ENCODE results near the gene UNC5A.

Gene UNC5A

DNA sequence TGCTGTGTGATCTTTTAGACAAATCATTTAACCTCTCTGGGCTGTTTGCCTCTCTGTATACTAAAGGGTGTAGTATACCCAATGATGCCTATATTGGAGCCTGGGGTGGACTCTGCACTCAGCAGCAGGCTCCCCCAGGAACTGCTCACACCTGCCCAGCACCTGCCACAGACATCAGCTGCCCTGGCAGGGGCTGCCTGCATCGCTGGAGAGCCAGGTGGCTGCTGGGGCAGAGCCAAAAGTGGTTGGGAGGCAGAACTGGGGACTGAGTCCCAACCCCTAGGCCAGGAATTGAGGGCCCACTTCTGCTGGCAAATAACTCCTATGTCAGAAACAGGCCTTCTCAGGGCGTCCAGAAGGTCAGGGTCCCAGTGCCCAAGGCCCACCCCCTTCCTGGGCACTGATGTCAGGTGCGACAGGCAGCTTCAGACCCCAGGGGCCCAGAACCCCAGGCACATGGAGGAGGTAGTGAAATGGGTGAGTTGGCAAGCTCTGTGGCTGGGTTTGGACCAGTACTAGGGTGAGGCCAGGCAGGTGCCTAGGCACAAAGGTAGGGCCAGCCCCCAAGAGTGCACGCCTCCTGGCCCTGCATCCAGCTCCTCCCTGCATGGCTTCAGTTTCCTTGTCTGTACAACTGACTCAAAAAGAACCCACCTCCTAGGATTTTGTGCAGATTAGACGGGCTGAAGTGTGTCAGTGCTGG lies 5.8 kb downstream of the UNC5A start:
- no peak for ATAC-seq (ENCODE audit: insufficient read depth, low read depth)
- TF ChIP-seq EZH2 (IDR thresholded peaks at IDR 0.05; ENCODE audit: borderline replicate concordance, low read depth, low read length, severe bottlenecking) = no peak
- TF ChIP-seq, protein P1, sequence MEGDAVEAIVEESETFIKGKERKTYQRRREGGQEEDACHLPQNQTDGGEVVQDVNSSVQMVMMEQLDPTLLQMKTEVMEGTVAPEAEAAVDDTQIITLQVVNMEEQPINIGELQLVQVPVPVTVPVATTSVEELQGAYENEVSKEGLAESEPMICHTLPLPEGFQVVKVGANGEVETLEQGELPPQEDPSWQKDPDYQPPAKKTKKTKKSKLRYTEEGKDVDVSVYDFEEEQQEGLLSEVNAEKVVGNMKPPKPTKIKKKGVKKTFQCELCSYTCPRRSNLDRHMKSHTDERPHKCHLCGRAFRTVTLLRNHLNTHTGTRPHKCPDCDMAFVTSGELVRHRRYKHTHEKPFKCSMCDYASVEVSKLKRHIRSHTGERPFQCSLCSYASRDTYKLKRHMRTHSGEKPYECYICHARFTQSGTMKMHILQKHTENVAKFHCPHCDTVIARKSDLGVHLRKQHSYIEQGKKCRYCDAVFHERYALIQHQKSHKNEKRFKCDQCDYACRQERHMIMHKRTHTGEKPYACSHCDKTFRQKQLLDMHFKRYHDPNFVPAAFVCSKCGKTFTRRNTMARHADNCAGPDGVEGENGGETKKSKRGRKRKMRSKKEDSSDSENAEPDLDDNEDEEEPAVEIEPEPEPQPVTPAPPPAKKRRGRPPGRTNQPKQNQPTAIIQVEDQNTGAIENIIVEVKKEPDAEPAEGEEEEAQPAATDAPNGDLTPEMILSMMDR (IDR thresholded peaks at IDR 0.05; ENCODE audit: borderline replicate concordance, extremely low read depth, low read length, poor library complexity, severe bottlenecking) = no peak
- no peak overlapping the region for H3K27ac ChIP-seq (ENCODE audit: low read length)
- peaks cover 6% of the 10 kb centered on the region; the same call in 1 of the 2 replicates for H4K20me1 ChIP-seq (ENCODE audit: insufficient read depth, low read length)
- H3K79me2 ChIP-seq (ENCODE audit: insufficient read depth, low read length) = no peaks in the 10 kb centered on the region
- no peaks in the 10 kb centered on the region for H3K36me3 ChIP-seq (ENCODE audit: insufficient read depth, low read length)
- no peaks in the 10 kb centered on the region for H3K4me1 ChIP-seq (ENCODE audit: insufficient read depth, low read length)
- H3K4me3 ChIP-seq (ENCODE audit: low read depth in 1 of 2, low read length in 2 of 2) = no peak overlapping the region
- H3K9me3 ChIP-seq (ENCODE audit: insufficient read depth, low read length, severe bottlenecking) = no peaks in the 10 kb centered on the region
- no peak for DNase-seq
- no peaks in the 10 kb centered on the region for H3K27me3 ChIP-seq (ENCODE audit: insufficient read depth, low read length, poor library complexity)
- H2AFZ ChIP-seq (ENCODE audit: low read depth, low read length) = no peak overlapping the region
- no peak overlapping the region for H3K9ac ChIP-seq (ENCODE audit: low read depth, low read length)
- no peak overlapping the region for H3K4me2 ChIP-seq (ENCODE audit: insufficient read depth, low read length)

DNA sequence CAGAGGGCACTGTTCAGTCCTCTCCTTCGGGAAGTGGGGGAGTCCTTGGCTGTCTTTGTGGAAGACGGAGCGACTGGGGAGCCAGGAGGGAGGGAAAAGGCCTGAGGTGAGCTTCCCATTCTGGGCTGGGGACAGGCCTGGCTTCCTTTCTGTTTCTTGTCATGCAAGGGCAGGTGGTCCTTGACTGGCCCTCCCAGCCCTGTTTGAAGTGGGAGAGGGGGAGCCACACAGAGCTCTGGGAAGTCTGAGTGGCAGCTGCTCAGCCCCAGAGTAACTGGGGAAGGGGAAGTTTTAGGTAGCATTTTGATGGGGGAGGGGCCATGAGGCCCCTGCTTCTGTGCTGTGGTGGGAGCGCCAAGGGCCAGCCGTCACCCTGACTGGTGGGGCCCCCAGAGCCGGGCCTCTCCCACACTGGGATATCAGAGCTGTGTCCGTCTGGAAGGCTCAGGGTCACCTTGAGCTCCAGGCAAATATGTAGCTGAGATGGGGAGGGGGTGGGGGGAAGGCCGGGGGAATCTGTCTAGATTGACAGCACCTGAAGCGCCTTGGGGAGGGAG lies 6.5 kb downstream of the UNC5A start:
- H3K79me2 ChIP-seq (ENCODE audit: insufficient read depth, low read length) = no peaks in the 10 kb centered on the region
- H3K27me3 ChIP-seq (ENCODE audit: insufficient read depth, low read length, poor library complexity) = no peaks in the 10 kb centered on the region
- no peaks in the 10 kb centered on the region for H3K36me3 ChIP-seq (ENCODE audit: insufficient read depth, low read length)
- no peak overlapping the region for H3K4me3 ChIP-seq (ENCODE audit: low read depth in 1 of 2, low read length in 2 of 2)
- TF ChIP-seq, protein P1 (IDR thresholded peaks at IDR 0.05; ENCODE audit: borderline replicate concordance, extremely low read depth, low read length, poor library complexity, severe bottlenecking) = no peak
- no peak for TF ChIP-seq EZH2 (IDR thresholded peaks at IDR 0.05; ENCODE audit: borderline replicate concordance, low read depth, low read length, severe bottlenecking)
- ATAC-seq (ENCODE audit: insufficient read depth, low read depth) (no peak), DNase-seq (no peak)
- no peak overlapping the region for H2AFZ ChIP-seq (ENCODE audit: low read depth, low read length)
- no peak overlapping the region for H3K27ac ChIP-seq (ENCODE audit: low read length)
- no peak overlapping the region for H3K9ac ChIP-seq (ENCODE audit: low read depth, low read length)
- H3K9me3 ChIP-seq (ENCODE audit: insufficient read depth, low read length, severe bottlenecking) = no peaks in the 10 kb centered on the region
- H3K4me1 ChIP-seq (ENCODE audit: insufficient read depth, low read length) = no peaks in the 10 kb centered on the region
- no peak overlapping the region for H3K4me2 ChIP-seq (ENCODE audit: insufficient read depth, low read length)
- peaks cover 6% of the 10 kb centered on the region; the same call in 1 of the 2 replicates for H4K20me1 ChIP-seq (ENCODE audit: insufficient read depth, low read length)

DNA sequence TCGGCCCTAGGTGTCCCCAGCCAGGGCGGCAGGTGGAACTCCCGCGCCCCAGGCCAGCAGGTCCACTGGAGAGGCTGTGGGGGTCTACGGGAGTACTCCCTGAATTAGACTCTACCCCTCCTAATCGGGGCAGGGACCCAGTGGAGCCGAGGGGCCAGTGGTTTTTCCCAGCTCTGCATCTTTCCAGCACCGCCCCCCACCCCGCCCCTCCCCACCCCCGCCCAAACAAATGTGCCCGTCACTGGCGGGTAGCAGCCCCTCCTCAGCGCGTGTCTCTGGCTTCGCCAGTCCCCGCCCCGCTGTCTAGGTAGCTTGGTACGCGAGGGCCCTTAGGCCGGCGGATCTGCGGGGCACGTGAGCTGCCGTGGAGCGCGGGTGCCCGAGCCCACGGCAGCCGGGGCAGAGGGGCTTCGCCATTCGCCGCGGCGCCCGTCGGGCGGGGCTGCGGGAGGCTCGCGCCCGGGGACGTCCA lies 7.0 kb downstream of the UNC5A start:
- Histone ChIP-seq H3K36me3 (ENCODE audit: insufficient read depth, low read length) (no peaks in the 10 kb centered on the region), H4K20me1 (ENCODE audit: insufficient read depth, low read length) (peaks cover 6% of the 10 kb centered on the region; the same call in 1 of the 2 replicates), H3K27me3 (ENCODE audit: insufficient read depth, low read length, poor library complexity) (no peaks in the 10 kb centered on the region), H3K9me3 (ENCODE audit: insufficient read depth, low read length, severe bottlenecking) (no peaks in the 10 kb centered on the region), H3K4me1 (ENCODE audit: insufficient read depth, low read length) (no peaks in the 10 kb centered on the region), H3K79me2 (ENCODE audit: insufficient read depth, low read length) (no peaks in the 10 kb centered on the region), H3K9ac (ENCODE audit: low read depth, low read length) (no peak overlapping the region), H3K4me3 (ENCODE audit: low read depth in 1 of 2, low read length in 2 of 2) (no peak overlapping the region), H2AFZ (ENCODE audit: low read depth, low read length) (no peak overlapping the region), H3K27ac (ENCODE audit: low read length) (no peak overlapping the region), H3K4me2 (ENCODE audit: insufficient read depth, low read length) (no peak overlapping the region)
- no peak for DNase-seq
- ATAC-seq (ENCODE audit: insufficient read depth, low read depth) = no peak
- TF ChIP-seq EZH2 (IDR thresholded peaks at IDR 0.05; ENCODE audit: borderline replicate concordance, low read depth, low read length, severe bottlenecking) = no peak
- TF ChIP-seq, protein P1 (IDR thresholded peaks at IDR 0.05; ENCODE audit: borderline replicate concordance, extremely low read depth, low read length, poor library complexity, severe bottlenecking) = no peak
